Hepatocyte (in vitro differentiated cells): ENCODE results near the gene CRACDL.

Experiments used
- CTCF ChIP-seq: fragments of 200-600 bp; sonication (generic); IDR thresholded peaks from 2 replicates; pipeline ENCODE4 v1.5.1; 2016; ENCODE audit warnings: antibody characterized with exemption, mild to moderate bottlenecking; ENCODE audit not compliant: poor library complexity
- EZH2 ChIP-seq: fragments of 200-600 bp; sonication (generic); IDR thresholded peaks from 2 replicates; pipeline ENCODE4 v1.6.1; 2016; ENCODE audit warnings: antibody characterized with exemption, mild to moderate bottlenecking, borderline replicate concordance
- EZH2phosphoT487 ChIP-seq: fragments of 200-600 bp; sonication (generic); IDR thresholded peaks from one replicate; pipeline ENCODE4 v1.6.1; 2018; ENCODE audit warnings: antibody characterized with exemption, mild to moderate bottlenecking, low read depth, moderate library complexity; ENCODE audit not compliant: unreplicated experiment, severe bottlenecking

DNA sequence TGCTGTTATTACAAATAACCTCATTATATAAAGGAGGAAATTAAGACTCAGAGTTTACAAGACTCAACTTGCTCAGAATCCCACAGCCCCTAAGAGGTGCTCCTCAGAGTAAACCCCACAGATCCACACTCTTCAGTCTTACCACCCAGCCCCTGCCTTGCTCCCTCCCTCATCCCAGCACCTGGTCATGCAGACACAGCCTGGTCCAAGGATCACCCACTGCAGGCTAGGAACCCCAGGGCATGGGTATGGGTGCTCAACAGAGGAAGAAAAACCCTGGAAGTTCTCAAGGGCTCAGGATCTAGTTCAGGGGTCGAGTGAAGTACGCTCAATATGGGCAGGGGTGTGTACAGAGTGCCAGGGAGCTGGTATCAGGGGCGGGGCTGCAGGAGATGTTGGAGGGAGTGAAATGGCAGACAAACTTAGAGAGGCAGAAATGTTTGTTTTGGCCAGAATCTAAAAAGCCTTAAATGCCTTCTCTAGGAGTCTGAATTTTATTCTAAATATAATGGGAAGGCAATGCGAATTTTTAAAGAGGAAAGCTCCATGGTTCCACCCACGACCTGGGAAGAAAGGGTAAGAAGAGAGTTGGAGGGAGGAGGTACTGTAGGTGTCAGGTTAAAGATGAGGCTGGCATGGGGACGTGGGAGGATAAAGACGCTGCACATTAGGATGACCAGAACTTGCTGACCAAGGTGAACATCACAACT, 126.0 kb downstream of the CRACDL start:
- TF ChIP-seq CTCF: no peak
- TF ChIP-seq EZH2: no peak
- TF ChIP-seq EZH2phosphoT487: no peak
